LNCaP clone FGC (cell line): ENCODE data around the gene TMX1.
"Not testable (repeated sequence)": the region's sequence is repeated elsewhere in the genome, so short reads cannot be mapped to it uniquely, and the experiment has no call there.

Experiments
- DNase-seq: peaks from one replicate; pipeline ENCODE4 v3.0.0-alpha.2; 2011; ENCODE audit warnings: low read depth
- H3K4me3 ChIP-seq: 2 replicates; pipeline ENCODE4 v1.5.1; 2011; ENCODE audit warnings: mild to moderate bottlenecking, low read depth, low read length, control low read depth
- CTCF ChIP-seq: IDR thresholded peaks from 2 replicates; pipeline ENCODE4 v1.5.1; 2012; ENCODE audit warnings: mild to moderate bottlenecking; ENCODE audit not compliant: control insufficient read depth, insufficient read depth; ENCODE audit errors: extremely low read depth

Gene TMX1

GRCh38 chr14:51219473-51220448 is 20.3 kb upstream of the TMX1 start:
- peak; percentile 50 for TF ChIP-seq CTCF
- DNase-seq: no peak
- H3K4me3 ChIP-seq: no peak overlapping the region

GRCh38 chr14:51223463-51223862 is 16.6 kb upstream of the TMX1 start:
- H3K4me3 ChIP-seq, DNase-seq: not testable (repeated sequence)

- H3K4me3 ChIP-seq: no peak overlapping the region
- no peak for DNase-seq
Observed at GRCh38 chr14:51224551-51224950, 15.5 kb upstream of the TMX1 start.

GRCh38 chr14:51225751-51226150 is 14.3 kb upstream of the TMX1 start:
- no peak for TF ChIP-seq CTCF
- H3K4me3 ChIP-seq: no peak overlapping the region
- DNase-seq: no peak

More at GRCh38 chr14:51224551-51224950, 15.5 kb upstream of the TMX1 start:
- no peak for TF ChIP-seq CTCF

- no peak for TF ChIP-seq CTCF
- no peak overlapping the region for H3K4me3 ChIP-seq
- DNase-seq: no peak
Observed at GRCh38 chr14:51228391-51228790, 11.7 kb upstream of the TMX1 start.

GRCh38 chr14:51228890-51229289 is 11.2 kb upstream of the TMX1 start:
- DNase-seq: no peak
- no peak for TF ChIP-seq CTCF
- no peak overlapping the region for H3K4me3 ChIP-seq

- TF ChIP-seq CTCF: no peak
- no peak for DNase-seq
- H3K4me3 ChIP-seq: no peak overlapping the region
Observed at GRCh38 chr14:51236314-51236713, 3.7 kb upstream of the TMX1 start.
